GM21723 (cell line): ENCODE measurements around the gene INTS7.

Source experiments
- ATAC-seq: cut with Tn5 transposase; IDR thresholded peaks from one replicate; pipeline ENCODE4 v1.9.1; 2021; ENCODE audit warnings: mild to moderate bottlenecking, moderate library complexity; ENCODE audit not compliant: unreplicated experiment

INTS7 gene, protein sequence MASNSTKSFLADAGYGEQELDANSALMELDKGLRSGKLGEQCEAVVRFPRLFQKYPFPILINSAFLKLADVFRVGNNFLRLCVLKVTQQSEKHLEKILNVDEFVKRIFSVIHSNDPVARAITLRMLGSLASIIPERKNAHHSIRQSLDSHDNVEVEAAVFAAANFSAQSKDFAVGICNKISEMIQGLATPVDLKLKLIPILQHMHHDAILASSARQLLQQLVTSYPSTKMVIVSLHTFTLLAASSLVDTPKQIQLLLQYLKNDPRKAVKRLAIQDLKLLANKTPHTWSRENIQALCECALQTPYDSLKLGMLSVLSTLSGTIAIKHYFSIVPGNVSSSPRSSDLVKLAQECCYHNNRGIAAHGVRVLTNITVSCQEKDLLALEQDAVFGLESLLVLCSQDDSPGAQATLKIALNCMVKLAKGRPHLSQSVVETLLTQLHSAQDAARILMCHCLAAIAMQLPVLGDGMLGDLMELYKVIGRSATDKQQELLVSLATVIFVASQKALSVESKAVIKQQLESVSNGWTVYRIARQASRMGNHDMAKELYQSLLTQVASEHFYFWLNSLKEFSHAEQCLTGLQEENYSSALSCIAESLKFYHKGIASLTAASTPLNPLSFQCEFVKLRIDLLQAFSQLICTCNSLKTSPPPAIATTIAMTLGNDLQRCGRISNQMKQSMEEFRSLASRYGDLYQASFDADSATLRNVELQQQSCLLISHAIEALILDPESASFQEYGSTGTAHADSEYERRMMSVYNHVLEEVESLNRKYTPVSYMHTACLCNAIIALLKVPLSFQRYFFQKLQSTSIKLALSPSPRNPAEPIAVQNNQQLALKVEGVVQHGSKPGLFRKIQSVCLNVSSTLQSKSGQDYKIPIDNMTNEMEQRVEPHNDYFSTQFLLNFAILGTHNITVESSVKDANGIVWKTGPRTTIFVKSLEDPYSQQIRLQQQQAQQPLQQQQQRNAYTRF

DNA sequence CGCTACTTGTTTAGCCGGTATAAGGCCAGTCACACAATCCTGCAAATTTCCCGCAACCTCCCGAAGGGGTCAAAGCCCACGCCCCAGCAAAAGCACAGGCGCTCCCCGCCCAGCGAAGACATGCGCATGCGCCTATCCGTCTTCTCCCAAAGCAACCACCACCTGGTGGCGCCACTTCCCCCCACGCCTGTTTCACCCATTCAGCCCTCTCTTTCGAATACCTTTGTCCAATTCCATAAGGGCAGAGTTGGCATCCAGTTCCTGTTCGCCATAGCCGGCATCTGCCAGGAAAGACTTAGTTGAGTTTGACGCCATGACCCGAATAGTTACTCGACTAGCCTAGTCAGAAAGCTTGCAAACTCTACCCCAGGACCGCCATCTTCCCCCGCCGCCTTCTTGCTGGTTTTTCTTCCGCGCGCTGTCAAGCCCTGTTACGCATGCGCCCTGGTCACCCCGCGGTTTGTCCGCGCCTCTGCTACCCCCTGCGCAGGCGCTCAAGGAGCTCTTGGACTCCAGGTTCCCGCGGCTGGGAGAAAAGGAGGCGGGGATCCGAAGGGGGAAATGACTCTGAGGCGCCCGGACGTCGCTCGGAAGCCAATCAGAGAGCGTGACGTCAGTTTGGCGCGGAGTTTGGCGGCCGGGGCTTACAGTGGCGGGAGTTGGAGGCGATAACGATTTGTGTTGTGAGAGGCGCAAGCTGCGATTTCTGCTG lies at the start of gene INTS7, which contains the start of gene DTL:
Gene INTS7 (minus strand): TSS at position 435 of the 712 bp plus-strand sequence. CDS start 120 bp downstream, at position 315.
Gene DTL (plus strand): TSS at position 626 of the 712 bp plus-strand sequence. CDS start 143 bp downstream, outside the sequence.
- peak; percentile 72 for ATAC-seq

DNA sequence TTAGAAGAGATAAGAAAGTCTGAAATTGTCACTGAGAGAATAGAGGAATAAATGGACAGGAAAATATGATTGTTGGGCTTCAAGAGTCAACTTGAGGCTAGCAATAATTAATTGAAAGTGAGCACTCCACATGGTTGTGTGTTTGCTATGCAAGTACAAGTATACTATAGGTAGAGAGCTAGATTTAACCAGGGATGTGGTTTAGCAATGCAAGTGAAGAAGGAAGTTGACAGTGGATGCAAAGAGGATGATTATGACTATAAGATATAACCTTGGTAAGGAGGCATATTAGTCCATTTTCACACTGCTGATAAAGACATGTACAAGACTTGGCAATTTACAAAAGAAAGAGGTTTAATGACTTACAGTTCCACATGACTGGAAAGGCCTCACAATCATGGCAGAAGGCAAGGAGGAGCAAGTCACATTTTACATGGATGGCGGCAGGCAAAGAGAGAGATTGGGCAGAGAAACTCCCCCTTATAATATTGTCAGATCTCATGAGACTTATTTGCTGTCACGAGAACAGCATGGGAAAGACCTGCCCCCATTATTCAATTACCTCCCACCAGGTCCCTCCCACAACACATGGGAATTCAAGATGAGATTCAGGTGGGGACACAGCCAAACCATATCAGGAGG lies 47.5 kb upstream of the INTS7 start:
- no peak for ATAC-seq

DNA sequence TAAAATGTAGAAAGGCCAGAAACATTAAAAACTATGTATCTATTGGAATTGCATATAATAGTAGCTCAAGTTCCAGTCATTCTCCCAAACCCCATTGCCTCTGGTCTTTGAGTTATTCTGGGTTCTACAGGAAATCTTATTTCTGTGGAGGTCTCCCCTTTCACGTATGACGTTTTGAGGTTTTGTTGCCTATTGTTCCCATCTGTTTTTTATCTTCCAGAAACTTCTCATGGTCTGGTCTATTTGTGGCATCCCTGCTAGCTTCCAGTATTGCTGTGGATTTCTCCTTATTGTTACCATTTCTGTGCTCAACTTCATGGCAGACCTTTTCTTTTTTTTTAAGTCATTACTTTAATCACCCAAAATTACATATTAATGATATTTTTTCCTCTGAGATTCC lies 43.5 kb upstream of the INTS7 start:
- no peak for ATAC-seq

DNA sequence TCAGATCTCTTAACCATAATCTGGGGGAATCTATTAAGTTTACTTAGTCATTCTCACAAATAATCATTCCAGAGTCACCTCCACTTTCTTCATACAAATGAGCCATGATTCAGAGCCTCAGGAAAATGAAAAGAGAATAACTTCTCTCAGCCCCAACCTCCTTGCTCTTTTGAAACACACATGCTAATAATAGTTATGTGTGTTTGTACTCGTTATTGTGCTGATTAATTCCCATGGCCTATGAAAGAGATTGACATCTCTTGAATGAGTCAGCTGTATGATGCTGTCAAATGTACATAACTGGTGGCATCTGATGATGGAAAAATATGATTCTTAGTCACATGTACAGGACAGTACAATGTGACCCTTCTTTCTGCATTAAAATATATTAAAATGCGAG lies 41.7 kb upstream of the INTS7 start:
- ATAC-seq = no peak

DNA sequence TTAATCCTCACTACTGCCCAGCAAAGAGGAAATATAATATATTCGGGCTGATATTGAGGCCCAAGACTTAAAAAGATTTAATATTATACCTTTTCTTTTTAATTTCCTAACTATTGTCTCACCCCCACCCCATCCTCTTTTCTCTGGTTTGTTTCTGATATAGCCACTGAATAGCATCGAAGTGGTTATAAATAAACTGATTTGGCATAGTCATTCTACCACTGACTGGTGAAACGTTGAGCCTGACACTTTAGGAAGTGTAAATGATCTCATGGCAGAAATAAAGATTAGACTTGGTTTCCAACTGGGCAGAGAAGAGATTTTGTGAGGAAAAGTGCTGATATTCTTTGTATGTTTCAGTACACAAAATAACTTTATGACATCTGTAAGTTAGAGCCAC lies 39.5 kb upstream of the INTS7 start:
- ATAC-seq = no peak

DNA sequence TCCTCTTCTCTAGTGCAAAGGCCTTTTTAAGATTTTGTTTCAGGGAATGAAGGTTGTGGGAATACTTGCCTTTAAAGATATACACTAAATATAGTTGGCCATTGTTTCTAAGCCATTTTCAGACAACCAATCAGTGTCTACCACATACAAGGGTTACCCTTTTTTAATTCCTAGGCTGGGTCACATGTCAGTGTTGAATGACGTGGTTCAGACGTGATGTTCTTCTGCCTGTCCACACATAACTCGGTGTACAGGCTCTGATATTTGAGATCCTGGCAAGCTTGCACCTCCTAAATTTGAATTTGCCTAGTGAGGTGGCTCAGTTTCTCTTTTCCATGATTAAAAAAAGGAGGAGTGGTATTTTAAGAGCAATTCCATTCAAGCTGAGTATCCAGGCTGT lies 39.0 kb upstream of the INTS7 start:
- ATAC-seq = no peak

DNA sequence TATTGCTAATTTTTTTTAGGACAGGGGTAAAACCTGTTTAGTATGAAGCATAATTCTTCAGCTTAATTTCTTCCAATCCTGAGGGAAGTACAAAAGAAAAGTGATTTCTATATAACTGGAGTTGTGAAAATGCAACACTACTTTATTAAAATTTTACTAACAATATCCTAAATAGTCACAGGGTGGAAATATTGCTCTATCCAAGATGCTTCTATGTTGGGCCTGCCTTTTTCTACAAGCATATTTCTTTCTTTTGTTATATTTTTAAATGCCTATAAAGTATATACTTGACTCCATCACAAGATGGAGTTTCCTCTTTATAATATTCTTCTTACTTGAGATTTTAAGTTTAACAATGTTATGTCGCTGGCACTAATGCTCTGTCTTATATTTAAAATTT lies 38.1 kb upstream of the INTS7 start:
- no peak for ATAC-seq

DNA sequence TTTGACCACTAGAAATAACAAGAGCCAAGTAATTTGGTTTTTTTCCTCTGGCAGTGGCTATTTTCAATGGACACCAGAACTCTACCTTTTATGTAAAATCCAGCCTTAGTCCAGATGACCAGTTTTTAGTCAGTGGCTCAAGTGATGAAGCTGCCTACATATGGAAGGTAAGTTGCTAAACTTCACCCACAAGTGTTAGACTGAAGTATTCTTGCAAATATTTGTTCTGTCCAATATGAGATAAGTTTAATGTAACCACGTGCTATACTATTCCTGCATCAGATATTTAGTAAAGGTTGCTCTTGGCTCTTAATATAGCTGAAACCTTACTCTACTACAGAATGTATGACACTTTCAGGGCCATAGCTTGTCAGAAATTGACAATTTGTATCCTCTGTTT lies 36.7 kb upstream of the INTS7 start:
- no peak for ATAC-seq

DNA sequence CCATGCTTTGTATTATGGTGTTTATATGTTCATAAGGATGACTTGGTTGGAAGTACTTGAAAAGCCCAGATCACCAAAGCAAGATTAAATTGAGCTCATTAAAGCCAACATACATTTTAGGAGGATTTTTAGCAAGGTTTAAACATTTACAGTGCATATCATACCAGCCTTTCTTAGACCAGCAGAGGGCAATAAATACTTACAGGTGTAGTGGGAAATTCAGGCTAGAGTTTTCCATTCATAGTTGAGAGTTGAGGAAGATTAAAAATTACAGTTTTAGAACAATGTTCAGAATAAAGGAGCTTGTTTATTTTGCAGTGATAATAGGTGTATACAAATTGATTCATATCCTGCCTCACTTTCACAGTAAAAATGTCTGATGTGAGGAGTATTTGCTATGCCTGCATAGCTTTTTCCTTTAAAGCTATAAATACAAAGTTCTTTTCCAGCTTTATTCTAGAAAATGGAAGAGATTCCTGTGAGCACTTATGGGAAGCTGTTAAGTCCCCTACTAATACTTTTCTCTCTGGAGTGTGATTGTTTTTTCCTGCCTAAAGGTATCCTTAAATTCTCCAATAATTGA lies 35.5 kb upstream of the INTS7 start:
- ATAC-seq = no peak

DNA sequence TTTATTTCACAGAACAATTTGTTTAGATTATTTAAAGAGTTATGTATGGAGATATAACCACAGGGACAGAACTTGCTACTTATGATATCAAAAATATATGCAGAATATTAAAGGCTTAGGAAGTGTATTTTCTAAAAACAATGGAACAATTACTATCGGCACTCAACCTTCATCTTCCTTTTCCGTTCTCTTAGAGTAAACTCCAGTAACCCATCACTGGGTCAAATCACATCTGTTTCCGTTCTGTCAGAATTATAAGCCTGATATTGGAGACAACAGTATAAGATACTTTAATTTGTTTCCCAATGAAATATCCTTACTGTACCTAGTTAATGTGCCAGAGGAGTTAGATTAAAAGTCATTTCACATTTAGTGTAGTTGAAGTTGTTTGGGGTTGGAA lies 32.4 kb upstream of the INTS7 start:
- ATAC-seq = no peak

DNA sequence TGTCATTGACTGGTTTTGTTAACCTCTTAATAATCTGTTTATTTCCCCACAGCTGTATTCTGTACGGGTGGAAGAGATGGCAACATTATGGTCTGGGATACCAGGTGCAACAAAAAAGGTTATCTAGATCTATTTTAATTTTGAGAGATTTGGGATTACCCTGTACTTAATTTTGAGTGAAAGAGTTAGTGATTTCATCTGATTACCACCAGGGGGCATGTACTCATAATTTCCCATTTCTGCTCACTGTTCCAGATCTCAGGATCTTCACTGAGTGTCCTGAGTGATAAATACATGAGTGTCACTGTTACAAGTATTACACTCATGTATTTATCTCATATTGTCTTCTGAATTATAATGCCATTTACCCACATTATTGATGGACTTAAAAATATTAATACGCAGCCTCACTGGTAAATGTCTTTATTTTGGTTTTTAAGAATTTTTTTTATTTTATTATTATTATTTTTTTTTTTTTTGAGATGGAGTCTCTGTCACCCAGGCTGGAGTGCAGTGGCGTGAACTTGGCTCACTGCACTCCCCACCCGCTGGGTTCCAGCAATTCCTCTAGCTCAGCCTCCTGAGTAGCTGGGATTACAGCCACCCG lies 27.6 kb upstream of the INTS7 start:
- no peak for ATAC-seq

DNA sequence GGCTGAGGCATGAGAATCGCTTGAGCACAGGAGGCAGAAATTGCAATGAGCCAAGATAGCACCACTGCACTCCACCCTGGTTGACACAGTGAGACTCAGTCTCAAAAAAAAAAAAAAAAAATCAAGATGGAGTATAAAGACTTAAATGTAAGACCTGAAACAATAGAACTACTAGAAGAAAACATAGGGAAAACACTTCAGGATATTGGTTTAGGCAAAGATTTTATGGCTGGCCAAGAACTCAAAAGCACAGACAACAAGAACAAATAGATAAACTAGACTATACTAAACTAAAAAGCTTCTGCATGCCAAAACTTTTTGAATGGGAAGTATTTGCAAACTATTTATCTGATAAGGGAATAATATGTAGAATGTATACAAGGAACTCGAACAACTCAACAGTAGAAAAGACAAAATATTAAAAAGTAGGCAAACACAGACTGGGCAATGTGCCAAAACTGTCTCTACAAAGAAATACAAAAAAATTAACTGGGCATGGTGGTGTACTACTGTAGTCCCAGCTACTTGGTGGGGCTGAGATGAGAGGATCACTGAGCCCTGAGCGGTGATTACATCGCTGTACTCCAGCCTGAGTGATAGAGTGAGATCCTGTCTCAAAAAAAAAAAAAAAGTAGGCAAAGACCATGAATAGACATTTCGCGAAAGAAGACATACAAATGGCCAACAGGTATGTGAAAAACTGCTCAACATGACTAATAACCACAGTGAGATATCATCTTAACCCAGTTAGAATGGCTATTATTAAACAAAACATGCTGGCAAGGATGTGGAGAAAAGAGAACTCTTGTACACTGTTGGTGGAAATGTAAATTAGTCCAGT lies 25.5 kb upstream of the INTS7 start:
- ATAC-seq = no peak

DNA sequence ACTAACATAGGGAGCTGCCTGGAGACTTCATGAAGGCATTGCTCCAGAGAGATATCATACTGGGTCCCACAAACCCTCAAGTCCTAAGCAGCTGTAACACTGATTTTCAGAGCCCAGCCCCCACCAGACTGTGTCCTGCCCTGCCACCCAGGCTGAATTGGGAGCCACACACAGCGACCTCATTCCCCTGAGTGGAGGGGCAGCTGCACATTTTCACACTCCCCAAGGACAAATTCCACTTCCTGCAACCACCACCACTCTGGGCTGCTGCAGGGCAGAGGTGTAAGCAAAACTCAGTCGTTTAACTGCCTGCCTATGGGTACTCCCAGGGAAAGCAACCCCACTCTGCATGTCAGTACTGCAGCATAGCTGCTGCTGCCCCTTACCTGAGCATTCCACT lies 20.0 kb upstream of the INTS7 start:
- no peak for ATAC-seq

DNA sequence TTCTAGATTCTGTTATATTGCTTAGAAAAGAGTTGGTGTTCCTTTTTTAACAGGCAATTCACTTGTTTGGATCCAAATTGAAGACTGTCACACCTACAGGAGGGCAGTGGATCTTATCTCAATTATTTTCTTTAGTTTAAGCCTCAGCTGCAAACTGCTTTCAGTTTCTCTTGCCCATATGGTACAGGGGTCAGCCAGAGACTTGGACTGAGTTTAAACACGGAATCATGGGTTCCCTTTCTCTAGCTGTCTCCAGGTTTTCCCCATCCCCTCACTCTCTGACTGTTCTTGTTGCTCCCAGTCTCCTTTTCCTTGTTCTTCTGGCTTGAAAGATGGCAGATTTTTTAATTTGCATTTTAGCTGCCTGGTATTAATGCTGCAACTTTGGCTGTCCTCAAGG lies 18.6 kb upstream of the INTS7 start:
- ATAC-seq = no peak

DNA sequence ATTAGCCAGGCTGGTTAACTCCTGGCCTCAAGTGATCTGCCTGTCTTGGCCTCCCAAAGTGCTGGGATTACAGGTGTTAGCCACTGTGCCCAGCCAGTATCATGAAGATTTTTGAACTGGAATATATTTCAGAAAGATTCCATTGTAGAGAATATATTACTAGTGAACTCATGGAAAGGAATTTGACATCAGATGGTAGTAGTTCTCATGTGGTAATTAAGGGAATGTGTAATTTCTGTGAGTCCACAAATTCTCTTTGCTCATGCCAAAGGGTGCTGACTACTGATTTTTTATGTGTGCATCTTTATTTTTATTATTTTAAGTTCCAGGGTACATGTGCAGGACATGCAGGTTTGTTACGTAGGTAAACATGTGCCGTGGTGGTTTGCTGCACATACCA lies 10.6 kb upstream of the INTS7 start:
- ATAC-seq = no peak

DNA sequence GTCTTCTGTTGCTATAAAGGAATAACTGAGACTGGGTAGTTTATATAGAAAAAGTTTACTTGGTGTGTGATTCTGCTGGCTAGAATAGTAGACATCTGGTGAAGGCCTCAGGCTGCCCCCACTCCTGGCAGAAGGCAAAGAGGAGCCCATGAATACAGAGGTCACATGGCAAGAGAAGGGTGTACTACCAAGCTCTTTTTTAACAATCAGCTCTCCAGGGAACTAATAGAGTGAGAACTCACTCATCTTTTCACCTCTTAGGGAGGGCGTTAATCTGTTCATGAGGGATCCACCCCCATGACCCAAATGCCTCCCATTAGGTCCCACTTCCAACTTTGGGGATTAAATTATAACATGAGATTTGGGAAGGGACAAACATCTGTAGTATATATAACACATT lies 9.5 kb upstream of the INTS7 start:
- ATAC-seq = no peak

DNA sequence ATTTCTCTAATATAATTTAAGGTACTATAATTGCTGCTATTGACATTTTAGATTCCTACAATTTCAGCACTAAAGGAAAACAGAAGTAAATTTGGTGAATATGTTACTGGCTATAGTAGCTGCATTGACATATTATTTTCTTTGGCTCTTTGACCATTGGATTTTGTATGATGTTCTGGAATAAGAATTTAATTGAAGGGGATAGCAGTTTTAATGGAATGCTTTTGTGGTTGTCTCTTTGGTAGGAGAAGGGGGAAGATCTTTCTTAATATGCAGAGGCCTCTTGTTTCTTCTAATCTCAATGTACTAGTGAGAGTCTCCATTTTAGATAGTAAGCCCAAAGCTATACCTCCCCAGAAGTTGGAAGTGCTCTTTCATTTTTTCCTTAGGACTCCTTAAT lies 7.1 kb upstream of the INTS7 start:
- ATAC-seq = no peak

DNA sequence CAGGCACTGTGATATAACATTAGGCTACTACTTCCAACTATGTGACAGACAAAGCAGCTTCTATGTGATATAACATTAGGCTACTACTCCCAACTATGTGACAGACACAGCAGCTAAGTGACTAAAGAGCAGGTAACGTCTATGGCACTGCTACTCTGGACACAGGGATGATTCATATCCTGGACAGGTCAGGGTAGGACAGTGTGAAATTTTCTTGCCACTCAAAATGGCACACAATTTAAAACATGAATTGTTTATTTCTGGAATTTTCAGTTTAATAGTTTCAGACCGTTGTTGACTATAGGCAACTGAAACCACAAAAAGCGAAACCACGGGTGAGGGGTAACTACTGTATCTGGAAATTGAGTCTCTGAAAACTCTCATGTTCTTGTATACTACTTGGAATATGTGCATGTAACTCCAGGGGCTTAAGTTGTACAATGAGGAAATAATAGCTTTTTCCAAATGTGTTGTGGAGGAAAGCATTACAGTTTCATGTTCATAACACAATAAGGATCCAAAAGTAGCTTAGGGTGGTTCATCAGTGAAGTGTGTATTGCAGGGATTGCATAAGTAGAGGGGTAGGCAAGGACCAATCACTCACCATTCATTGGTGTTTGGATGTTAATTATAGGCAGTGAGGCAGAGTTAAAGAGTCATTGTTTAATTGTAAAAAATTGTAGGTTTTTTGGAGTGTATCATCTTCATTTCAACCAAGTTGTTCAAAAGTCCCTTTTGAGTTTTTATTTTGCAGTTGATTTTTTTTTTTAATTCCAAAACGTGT lies 5.5 kb upstream of the INTS7 start:
- ATAC-seq = no peak
